ENCODE data around the gene TBC1D1.

DNA sequence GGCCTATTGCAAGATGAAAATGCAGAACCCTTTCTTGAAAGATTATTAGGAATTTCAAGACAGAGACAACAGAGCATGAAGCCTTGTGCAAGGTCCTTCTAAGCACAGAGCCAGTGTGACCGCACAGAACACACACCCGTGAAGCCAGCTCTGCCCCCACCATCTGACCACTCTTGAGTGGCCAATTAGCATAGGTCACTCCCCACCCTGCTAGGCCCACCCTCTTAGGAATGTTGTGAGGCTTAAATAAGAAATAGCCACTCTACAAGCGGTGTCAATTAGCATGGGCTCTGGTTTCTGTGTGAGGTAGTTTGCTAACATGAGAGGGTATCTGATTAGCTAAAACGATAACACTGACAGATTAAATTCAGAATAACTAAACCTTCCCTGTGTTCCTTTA lies 222.2 kb downstream of the TBC1D1 start:
- TF ChIP-seq, protein P1, sequence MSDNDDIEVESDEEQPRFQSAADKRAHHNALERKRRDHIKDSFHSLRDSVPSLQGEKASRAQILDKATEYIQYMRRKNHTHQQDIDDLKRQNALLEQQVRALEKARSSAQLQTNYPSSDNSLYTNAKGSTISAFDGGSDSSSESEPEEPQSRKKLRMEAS (IDR thresholded peaks at IDR 0.05): no peak
- TF ChIP-seq EZH2 (IDR thresholded peaks at IDR 0.05; ENCODE audit: low read depth, low read length, severe bottlenecking) (no peak), ZNF274 (IDR thresholded peaks at IDR 0.05; ENCODE audit: borderline replicate concordance, extremely low read depth, low read length) (no peak), PHF8 (conservative IDR thresholded peaks at IDR 0.05; ENCODE audit: low read depth, low read length) (no peak), TAF1 (IDR thresholded peaks at IDR 0.05; ENCODE audit: low read depth, low read length) (no peak), NANOG (IDR thresholded peaks at IDR 0.05; ENCODE audit: insufficient read depth, low read depth, low read length, poor library complexity, severe bottlenecking) (no peak), RFX5 (IDR thresholded peaks at IDR 0.05; ENCODE audit: borderline replicate concordance, low read depth, low read length) (no peak)
- TF ChIP-seq, protein P2, sequence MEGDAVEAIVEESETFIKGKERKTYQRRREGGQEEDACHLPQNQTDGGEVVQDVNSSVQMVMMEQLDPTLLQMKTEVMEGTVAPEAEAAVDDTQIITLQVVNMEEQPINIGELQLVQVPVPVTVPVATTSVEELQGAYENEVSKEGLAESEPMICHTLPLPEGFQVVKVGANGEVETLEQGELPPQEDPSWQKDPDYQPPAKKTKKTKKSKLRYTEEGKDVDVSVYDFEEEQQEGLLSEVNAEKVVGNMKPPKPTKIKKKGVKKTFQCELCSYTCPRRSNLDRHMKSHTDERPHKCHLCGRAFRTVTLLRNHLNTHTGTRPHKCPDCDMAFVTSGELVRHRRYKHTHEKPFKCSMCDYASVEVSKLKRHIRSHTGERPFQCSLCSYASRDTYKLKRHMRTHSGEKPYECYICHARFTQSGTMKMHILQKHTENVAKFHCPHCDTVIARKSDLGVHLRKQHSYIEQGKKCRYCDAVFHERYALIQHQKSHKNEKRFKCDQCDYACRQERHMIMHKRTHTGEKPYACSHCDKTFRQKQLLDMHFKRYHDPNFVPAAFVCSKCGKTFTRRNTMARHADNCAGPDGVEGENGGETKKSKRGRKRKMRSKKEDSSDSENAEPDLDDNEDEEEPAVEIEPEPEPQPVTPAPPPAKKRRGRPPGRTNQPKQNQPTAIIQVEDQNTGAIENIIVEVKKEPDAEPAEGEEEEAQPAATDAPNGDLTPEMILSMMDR (IDR thresholded peaks at IDR 0.05; ENCODE audit: control extremely low read depth in 1 of 3, insufficient read depth in 1 of 3, low read depth in 1 of 3, low read length in 3 of 3): no peak
- TF ChIP-seq, protein P3, sequence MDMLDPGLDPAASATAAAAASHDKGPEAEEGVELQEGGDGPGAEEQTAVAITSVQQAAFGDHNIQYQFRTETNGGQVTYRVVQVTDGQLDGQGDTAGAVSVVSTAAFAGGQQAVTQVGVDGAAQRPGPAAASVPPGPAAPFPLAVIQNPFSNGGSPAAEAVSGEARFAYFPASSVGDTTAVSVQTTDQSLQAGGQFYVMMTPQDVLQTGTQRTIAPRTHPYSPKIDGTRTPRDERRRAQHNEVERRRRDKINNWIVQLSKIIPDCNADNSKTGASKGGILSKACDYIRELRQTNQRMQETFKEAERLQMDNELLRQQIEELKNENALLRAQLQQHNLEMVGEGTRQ (IDR thresholded peaks at IDR 0.05; ENCODE audit: low read length): no peak
